Tibial nerve (tissue), 4 donors: Measurements from ENCODE around the gene CDKN3.

Experiments
- CTCF ChIP-seq, 5 experiments: fragments of 200-600 bp in 3 of 5; fragments of 450-650 bp in 2 of 5; sonication (generic) in 3 of 5; IDR thresholded peaks; one replicate each; pipeline ENCODE4 v1.5.1; 2016 to 2019; ENCODE audit warnings: antibody characterized with exemption in 5 of 5, mild to moderate bottlenecking in 3 of 5, moderate library complexity in 2 of 5
- EP300 ChIP-seq, 2 donors: sonication (generic); formaldehyde crosslinking; IDR thresholded peaks; one replicate each; pipeline ENCODE4 v1.6.1; 2017; ENCODE audit warnings: antibody characterized with exemption in 2 of 2, mild to moderate bottlenecking in 1 of 2
- POLR2A ChIP-seq, 2 donors: fragments of 450-650 bp; IDR thresholded peaks; one replicate each; pipeline ENCODE4 v1.6.1; 2017; ENCODE audit warnings: antibody characterized with exemption in 2 of 2, mild to moderate bottlenecking in 2 of 2, moderate library complexity in 2 of 2

DNA sequence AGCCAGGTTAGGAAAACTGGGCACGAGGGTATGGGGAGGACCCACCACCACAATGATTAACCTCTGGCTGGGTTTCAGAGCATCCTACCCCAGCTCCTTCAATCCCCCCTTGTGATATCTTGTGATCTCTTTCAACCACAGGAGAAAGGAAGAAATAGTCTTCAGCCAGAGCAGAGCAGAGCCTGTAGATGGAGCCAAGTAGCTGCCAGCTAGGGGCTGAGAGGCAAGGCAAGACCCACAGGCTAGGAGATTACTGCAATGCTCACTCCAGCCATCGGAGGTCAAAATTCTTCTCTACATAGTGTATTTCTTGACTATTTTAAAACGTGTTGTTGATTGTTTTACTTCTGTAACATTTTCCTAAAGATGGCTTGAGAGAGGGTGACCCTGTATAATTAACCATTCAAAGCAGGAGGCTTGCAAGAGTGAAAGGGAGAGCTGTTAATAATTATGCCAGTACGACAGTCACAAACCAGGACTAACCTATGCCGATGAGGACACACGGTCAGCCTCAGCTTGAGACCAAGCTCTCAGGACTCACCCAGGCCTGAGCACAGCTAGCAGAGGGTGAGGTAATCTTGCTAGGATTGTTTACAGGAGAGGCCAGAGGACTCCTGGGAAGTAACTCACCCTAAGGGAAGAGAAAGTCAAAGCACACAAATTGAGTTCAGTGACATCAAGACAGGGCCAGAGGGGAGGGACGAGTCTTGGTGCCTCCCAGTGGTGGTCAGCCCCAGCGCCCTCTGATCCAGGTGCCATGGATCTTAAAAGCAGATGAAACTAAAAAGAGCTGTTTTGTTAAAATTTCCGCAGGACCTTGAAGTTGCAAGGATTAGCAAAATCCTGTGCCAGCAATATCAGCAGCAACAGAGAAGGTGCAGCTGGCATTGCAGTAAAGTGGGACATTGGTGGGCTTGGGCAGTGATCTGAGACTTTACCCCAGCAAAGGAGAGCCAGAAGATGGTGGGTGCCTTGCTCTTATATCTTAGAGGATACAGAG is 29.8 kb upstream of the CDKN3 start:
- TF ChIP-seq CTCF (IDR thresholded peaks at IDR 0.05) (peak in 4 of 5 experiments; percentile 25 to 35 (median 29)), POLR2A (IDR thresholded peaks at IDR 0.05) (no peak), EP300 (IDR thresholded peaks at IDR 0.05) (no peak)
